NCI-H1048 (cell line): ENCODE results near the gene NIN.
"Not testable (repeated sequence)": the region's sequence is repeated elsewhere in the genome, so short reads cannot be mapped to it uniquely, and the experiment has no call there.

ENCODE experiments used
- DNase-seq: peaks from one replicate; lab custom pipeline; 2025; lab: John Stamatoyannopoulos, UW

NIN gene

DNA sequence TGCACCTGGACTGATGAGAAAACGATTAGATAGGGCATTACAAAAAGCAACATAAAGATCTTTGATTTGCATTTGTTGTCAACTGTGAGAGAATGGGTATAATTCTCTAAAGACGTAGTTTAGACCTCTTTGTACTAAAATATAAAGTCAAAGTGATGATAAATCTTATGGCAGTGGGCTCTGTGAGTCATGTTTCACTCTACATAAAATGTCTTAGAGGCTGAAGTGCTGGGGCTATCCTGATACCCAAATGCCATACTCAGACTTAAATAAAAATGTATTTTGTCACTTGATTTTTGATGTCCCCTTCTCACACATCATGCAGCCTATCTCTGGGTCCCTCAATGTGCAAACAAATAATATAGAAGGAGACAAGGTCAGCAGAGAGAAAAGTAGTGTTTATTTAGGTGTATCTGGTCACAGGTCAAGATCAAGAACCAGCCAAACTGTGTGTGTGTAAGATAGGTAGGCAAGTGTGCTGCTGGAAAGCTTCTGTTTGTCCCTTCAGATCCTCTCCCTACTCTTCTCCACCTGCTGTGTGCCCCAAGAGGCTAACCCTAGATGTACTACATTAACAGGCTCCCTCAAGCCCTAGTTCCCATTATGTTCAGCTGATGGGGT is 7.0 kb upstream of the NIN start:
- no peak for DNase-seq

- DNase-seq: no peak
Measured at GRCh38 chr14:50837271-50837670, 6.3 kb upstream of the NIN start.

- no peak for DNase-seq
Measured at GRCh38 chr14:50836515-50836914, 5.6 kb upstream of the NIN start.

DNA sequence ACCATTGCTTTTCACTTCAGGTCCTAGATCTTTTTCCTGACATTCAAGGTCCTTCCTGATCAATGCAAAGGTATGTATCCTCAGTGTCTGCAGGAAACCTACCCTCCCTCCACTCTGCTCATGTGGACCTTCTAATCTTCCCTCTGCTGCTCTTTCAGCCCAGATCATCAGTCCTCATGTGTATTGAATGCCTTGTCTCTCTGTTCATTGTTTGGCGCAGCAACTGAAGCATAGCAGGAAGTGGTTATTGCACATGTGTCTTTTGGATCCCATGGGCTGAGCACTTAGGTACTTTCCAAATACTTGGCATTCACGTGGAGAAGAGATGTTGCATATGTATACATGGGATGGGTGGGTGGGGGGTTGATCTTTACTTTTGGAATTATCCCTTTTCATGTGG is 4.3 kb upstream of the NIN start:
- no peak for DNase-seq

- DNase-seq: no peak
Measured at GRCh38 chr14:50834802-50835276, 3.9 kb upstream of the NIN start.

- DNase-seq: no peak
Measured at GRCh38 chr14:50832935-50833630, 2.1 kb upstream of the NIN start.

DNA sequence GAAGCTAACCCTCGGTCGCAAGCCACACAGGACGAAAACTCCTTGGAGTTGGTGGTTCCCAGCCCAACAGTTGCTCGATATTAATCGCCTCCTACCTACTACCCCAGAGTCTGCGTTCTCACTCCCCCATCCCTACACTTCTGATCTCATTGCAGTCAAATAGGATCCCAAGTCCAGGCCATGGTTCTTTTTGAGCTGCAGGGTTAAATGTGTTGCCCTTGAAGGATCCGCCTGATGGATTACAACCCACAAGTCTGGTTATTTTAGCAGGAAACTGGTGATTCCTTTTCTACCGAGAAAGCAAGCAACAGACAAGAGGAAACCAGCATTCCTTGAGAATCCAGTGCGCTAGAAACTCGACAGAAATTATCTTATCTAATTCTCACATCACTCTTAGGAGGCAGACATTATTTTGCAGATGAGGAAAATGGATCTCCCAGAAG is 785 bp upstream of the NIN start:
- no peak for DNase-seq

DNA sequence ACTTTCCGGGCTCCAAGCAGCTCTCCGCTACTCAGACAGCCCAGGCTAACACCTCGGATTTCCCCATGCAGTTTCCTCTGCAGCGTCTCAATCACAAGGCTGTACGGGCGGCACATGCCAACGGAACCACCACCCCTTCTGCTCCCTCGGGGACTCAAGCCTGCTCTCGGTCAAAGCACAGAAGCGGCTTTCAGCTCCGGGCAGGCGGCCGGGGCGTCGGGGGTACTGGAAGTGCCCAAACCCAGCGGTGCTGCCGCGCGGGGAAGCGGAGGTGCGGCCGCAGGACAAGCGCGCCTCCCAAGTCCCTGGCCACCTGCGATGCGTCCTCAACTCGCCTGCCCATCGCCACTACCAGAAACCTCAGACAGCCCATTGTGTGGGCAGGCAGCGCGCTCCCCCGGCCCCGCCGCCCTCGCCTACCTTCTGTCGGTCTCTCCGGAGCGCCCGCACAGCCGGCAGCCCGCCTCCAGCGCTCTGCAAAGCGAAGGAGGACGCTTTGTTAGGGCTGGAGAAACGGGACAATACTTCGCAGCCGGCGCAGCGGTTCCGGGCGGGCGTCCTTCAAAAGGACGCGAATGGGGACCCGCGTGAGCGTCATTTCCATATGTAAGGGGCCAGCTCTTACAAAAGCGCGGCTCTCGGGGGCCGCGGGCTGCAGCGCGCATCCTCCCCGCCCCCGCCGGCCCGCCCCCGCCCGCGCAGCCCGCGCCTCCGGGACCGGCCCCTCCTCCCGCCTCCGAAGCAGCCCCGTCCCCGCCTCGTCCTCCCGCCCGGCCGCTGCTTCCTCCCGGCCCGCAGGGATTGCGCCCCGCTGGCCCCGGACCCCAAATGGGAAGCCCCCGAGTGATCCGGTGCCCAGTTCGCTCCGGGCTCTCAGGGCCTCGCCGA is 674 bp downstream of the NIN start:
- no peak for DNase-seq

GRCh38 chr14:50829489-50830043 is 1.4 kb downstream of the NIN start:
- no peak for DNase-seq

- DNase-seq: no peak
Measured at GRCh38 chr14:50828721-50829488, 2.1 kb downstream of the NIN start.

DNA sequence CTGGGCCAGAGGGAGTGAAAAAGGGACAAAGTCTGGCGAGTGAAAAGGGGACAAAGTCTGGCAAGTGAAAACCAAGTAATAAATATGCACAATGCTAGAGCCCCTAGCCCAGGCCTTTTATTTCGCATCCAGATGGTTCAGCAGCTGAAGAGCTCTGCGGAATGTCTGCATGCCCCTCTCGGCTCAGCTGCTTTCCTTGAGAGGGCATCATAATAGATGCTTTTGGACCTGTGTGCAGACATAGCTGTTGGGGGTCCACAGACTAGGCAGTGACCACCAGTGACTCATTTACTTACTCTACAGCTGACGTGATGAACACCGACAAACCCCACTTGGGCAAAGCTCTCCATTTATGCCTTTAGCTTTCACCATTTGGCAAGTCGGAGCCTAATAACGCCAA is 4.3 kb downstream of the NIN start:
- no peak for DNase-seq

DNA sequence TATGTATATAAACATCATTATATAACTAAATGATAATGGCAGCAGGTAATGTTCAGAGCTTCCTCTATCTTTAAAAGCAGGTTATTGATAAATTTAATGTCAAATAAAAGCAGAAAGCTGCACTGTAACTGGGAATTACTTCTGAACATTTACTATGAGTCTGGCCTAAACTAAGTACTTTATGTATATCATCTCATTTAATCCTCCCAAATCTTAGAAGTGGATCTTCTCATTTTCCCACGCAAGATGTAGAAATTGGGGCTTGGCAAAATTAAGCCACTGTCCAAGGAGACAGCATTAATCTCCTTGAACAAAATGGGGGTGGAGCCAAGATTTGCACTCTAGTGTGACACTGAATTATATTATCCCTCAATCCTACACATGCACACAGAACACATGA is 5.7 kb downstream of the NIN start:
- no peak for DNase-seq

- no peak for DNase-seq
Measured at GRCh38 chr14:50823762-50824636, 7.0 kb downstream of the NIN start.

DNA sequence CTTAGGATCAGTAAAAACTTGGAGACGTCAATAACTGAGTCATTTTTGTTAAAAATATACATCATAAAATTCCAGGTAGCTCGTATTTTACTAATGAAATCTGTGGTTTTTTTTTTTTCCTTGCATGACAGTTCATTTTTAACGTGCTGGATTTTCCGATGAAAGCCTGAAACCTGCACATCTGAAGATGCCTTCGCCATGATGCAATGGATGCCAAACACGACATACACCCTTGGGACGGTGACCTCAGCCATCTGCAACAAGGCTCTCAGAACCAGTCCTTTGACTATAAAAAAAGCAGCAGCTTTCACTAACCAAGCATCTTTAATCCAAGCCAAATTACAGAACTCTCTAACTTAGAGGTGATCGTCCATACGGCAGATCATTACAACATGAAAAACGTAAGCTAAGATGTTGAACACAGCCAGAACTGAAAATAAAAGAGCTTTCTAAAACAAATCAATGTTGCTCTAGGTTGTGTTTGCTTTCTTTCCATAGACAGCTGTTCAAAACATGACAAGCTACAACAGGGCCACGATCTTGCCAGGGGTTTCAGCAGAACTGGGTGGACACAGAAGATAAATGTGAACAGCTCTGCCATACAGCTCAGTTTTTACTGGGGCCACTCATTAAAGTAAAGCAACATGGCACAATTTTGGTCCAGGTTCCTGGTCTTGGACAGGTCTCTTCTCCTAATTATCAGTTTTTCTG is 7.8 kb downstream of the NIN start:
- DNase-seq: no peak

DNA sequence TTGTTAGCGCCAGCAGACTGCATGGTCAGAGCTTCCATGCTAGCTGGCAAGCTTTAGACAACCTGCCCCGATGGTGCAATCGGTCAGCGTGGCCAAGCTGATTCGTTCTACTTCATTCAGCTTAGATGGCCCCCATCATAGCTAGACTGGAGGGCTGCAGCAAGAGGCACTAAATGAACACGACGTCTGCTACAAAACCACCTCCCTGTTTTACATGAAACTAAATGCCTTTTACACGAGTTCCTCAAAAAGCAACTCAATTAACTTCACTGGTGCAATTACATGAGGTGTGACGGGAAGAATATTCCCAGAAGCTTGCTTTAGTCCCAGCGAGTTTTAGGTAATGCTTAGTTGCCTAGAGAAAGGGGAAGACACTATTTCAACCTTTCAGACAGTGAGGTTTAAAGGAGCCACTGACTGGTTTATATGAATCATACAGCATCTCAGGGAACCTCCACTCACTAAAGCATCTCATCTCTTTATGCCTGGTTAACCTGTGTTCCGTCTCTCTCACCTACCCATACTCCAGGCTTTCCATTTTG is 8.4 kb downstream of the NIN start:
- DNase-seq: no peak

- no peak for DNase-seq
Measured at GRCh38 chr14:50821510-50822464, 9.2 kb downstream of the NIN start.

DNA sequence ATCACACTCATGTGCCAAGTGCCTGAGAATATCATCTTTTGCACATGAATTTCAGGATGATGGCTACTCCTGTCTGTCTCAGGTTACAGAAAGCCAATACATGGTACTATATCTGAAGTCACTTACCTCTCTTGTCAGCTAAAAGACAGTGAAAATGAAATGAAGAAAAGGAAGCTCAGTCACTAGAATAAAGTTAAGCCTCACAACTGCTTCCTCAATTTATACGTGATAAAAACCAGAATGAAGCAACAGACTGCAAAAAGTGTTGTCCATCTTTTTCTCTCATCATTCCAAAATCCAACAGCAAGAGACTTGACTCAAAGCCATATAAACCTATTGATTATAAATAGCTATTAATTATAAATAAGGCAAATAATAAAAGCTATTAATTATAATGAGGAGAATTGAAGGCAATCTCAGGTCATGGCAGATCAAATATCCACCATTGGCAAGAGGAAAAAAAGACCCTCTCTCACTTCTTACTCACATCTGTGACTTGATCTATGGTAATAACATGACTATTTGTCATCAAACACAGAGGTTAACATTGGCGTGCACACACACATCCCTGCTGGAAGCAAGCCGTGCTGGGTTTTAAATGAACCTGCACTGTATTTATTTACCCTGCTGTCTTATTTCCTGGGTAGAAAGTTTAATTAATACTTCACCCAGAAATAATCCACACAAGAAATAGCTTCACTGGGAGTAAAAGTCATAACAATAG is 10.0 kb downstream of the NIN start:
- DNase-seq: no peak

GRCh38 chr14:50819303-50819702 is 11.7 kb downstream of the NIN start:
- not testable (repeated sequence) for DNase-seq
